Endothelial cell (in vitro differentiated cells): Measurements from ENCODE around the gene TRMT44. TPM values are rescaled to one million over a fixed set of nuclear protein-coding genes. Genes with fewer than 3 reads are reported as not detected.

Experiments used
- DNase-seq: peaks from one replicate; pipeline ENCODE4 v3.0.0; 2021; ENCODE audit warnings: low spot score
- H3K27ac Mint-ChIP-seq: one replicate; pipeline ENCODE4 v1.8.0; 2021; ENCODE audit warnings: mixed read lengths, inconsistent platforms; ENCODE audit not compliant: unreplicated experiment
- H3K27me3 Mint-ChIP-seq: one replicate; pipeline ENCODE4 v1.8.0; 2021; ENCODE audit warnings: mild to moderate bottlenecking, moderate library complexity, mixed read lengths, inconsistent platforms; ENCODE audit not compliant: unreplicated experiment
- H3K36me3 Mint-ChIP-seq: one replicate; pipeline ENCODE4 v1.8.0; 2021; ENCODE audit warnings: mild to moderate bottlenecking, low read depth, mixed read lengths, inconsistent platforms; ENCODE audit not compliant: unreplicated experiment
- H3K4me1 Mint-ChIP-seq: one replicate; pipeline ENCODE4 v1.8.0; 2021; ENCODE audit warnings: mild to moderate bottlenecking, mixed read lengths, inconsistent platforms; ENCODE audit not compliant: unreplicated experiment
- H3K4me3 Mint-ChIP-seq: one replicate; pipeline ENCODE4 v1.8.0; 2021; ENCODE audit warnings: mild to moderate bottlenecking, mixed read lengths, inconsistent platforms; ENCODE audit not compliant: unreplicated experiment
- H3K9me3 Mint-ChIP-seq: one replicate; pipeline ENCODE4 v1.8.0; 2021; ENCODE audit warnings: mixed read lengths, inconsistent platforms; ENCODE audit not compliant: unreplicated experiment
- CTCF ChIP-seq: fragments of 200-600 bp; sonication (generic); IDR thresholded peaks from one replicate; pipeline ENCODE4 v1.5.0; 2021; ENCODE audit warnings: antibody characterized with exemption; ENCODE audit not compliant: unreplicated experiment
- total RNA-seq: library from RNA; stranded (reverse); fragmentation: NEBNext Ultra II Directional; extraction: Animal tissue kit (Norgen Biotek cat#: 25700); gene quantifications from one replicate; pipeline ENCODE4 v1.2.1, GENCODE V29; 2021; ENCODE audit not compliant: unreplicated experiment

TRMT44 gene
- total RNA-seq, 1 donor from 2014 or later, result 38.5 TPM

- no peak for DNase-seq
- Mint-ChIP-seq H3K4me1 (no peaks in the 10 kb centered on the region), H3K36me3 (peaks cover 11% of the 10 kb centered on the region), H3K9me3 (no peaks in the 10 kb centered on the region), H3K27ac (no peak overlapping the region), H3K4me3 (no peak overlapping the region), H3K27me3 (peaks cover 10% of the 10 kb centered on the region)
- no peak for TF ChIP-seq CTCF
Measured at GRCh38 chr4:8515316-8516060, 74.9 kb downstream of the TRMT44 start.

GRCh38 chr4:8516061-8516573, 75.5 kb downstream of the TRMT44 start:
- DNase-seq, result no peak
- peaks cover 11% of the 10 kb centered on the region for H3K36me3 Mint-ChIP-seq
- no peak overlapping the region for H3K27ac Mint-ChIP-seq
- H3K4me1 Mint-ChIP-seq, result no peaks in the 10 kb centered on the region
- H3K27me3 Mint-ChIP-seq, result peaks cover 10% of the 10 kb centered on the region
- H3K4me3 Mint-ChIP-seq, result no peak overlapping the region
- H3K9me3 Mint-ChIP-seq, result no peaks in the 10 kb centered on the region
- TF ChIP-seq CTCF, result no peak

- no peaks in the 10 kb centered on the region for H3K4me1 Mint-ChIP-seq
- no peak overlapping the region for H3K27ac Mint-ChIP-seq
- H3K9me3 Mint-ChIP-seq, result no peaks in the 10 kb centered on the region
- TF ChIP-seq CTCF, result no peak
- no peak overlapping the region for H3K4me3 Mint-ChIP-seq
- no peak for DNase-seq
- peaks cover 10% of the 10 kb centered on the region for H3K27me3 Mint-ChIP-seq
- H3K36me3 Mint-ChIP-seq, result peaks cover 11% of the 10 kb centered on the region
Measured at GRCh38 chr4:8516996-8517550, 76.5 kb downstream of the TRMT44 start.

- Mint-ChIP-seq H3K27ac (no peak overlapping the region), H3K36me3 (peaks cover 5% of the 10 kb centered on the region), H3K9me3 (no peaks in the 10 kb centered on the region), H3K27me3 (peaks cover 10% of the 10 kb centered on the region), H3K4me3 (no peak overlapping the region), H3K4me1 (no peaks in the 10 kb centered on the region)
- no peak for DNase-seq
- no peak for TF ChIP-seq CTCF
Measured at GRCh38 chr4:8517946-8518345, 77.4 kb downstream of the TRMT44 start.
